GM19025 (cell line): ENCODE results near the gene SMIM22.

Source experiments
- ATAC-seq: cut with Tn5 transposase; IDR thresholded peaks from one replicate; pipeline ENCODE4 v1.9.1; 2021; ENCODE audit warnings: mild to moderate bottlenecking, low read depth, moderate library complexity; ENCODE audit not compliant: unreplicated experiment

Gene SMIM22

GRCh38 chr16:4792951-4793513 lies 2.1 kb upstream of the SMIM22 start:
- ATAC-seq, result no peak

GRCh38 chr16:4795828-4796572 lies 831 bp downstream of the SMIM22 start:
- ATAC-seq, result no peak

GRCh38 chr16:4796982-4797804 lies 2.0 kb downstream of the SMIM22 start:
- no peak for ATAC-seq

DNA sequence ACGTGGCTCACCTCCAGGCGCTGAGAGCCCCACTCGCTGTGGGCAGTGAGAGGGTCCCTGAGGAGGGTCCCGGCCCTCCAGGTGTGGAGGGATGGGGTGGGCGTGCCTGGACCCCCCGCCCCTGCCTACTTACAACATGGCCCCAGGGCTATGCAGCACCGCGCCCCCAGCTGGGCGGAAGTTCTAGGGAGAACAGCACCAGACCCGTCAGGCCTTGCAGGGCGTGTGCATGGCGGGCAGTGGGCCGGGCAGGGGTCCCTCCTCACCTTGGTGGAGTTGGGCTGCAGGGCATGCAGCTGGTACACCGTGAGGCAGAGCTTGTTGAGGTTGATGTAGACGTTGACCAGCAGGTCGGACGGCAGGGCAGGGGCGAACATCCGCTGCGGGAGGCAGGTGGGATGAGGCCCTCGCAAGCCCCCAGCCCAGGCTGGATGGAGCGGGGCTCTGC lies 2.7 kb downstream of the SMIM22 start:
- ATAC-seq, result no peak

- ATAC-seq, result no peak
Observed at GRCh38 chr16:4798456-4798855, 3.3 kb downstream of the SMIM22 start.

- no peak for ATAC-seq
Observed at GRCh38 chr16:4799171-4799855, 4.1 kb downstream of the SMIM22 start.

- no peak for ATAC-seq
Observed at GRCh38 chr16:4800290-4801041, 5.3 kb downstream of the SMIM22 start.

GRCh38 chr16:4801051-4801961 lies 6.1 kb downstream of the SMIM22 start:
- ATAC-seq, result no peak

DNA sequence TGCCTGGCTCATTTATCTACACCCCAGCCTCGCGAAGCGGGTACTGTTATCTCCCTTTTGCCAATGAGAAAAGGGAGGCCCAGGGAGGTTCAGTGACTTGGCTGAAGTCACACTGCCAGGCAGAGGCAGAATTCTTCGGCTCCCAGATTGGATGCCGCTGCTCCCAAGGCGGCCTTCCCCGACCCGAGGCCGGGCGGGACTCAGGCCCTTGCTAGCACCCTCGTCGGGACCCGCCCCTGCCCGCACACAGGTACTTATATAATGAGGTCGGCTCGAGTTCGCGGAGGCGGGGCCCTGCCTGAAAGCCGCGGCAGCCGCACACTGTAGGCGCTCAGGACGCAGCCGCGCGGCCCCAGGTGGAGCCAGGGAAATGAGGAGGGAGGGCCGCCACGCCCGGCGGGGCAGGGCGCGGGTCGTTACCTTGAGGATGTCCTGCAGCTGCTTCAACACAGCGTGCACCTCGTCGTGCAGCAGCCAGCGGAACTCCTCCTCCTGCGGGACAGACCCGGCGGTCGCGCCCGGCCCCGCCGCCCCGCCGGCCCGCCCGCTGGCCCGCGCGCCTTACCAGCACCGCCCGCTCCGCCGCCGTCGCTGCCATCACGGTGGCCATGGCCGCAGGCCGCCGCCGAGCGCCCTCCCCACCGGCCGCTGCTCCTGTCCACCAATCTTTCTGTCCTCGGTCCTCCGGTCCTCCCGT lies 6.9 kb downstream of the SMIM22 start, which contains the start of gene ROGDI:
ROGDI (minus strand) TSS at position 672 of the 697 bp plus-strand sequence; CDS start at position 610, 62 bp downstream.
- ATAC-seq, result peak; percentile 46

DNA sequence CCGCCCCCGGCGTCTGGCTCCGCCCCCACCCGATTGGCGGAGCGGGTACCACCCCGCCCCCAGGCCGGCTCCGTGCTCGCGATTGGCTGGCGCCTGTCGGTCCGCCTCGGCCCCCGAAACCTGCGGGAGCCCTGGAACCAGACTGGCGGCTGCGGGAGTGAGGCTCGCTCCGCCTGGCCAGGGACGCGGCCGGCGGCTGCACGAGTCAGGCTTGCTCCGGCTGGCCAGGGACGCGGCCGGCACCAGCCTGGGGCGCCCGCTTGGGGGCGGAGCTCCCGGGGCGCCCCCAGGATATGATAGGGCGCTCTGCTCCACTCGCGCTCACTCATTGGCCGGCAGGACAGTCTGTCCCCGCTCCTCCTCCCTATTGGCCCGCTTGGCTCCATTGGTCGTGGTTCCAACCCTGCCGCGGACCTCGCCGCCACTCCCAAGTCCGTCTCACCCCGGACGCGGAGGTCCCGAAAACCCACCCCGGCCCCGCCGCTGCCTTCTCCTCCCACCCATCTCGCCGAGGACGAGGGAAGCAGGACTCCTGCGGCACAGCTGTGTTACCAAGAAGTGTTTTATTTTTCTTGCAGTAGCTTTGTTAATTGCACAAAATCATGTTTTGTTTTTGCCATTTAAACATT lies 7.6 kb downstream of the SMIM22 start:
- peak; percentile 93 for ATAC-seq

DNA sequence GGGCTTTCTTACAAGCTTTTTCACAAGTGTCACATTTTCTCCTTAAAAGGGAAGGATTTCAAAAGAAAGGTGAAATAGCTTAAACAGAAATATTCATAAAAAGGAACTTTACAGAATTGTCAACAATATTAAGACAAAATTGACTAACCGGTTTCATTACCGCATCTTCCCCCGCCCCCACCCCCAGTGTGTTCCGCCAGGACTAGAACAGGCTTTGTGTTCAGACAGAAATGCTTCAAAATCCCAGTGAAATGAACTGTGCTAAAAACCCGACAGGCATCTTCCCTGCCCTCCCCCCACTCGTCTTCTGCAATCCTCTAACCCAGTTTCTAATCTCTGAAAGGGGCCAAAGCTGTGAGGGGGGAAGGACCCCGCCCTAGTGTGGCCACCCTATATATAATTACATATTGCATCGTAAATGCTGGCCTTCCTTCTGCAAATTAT lies 8.3 kb downstream of the SMIM22 start:
- no peak for ATAC-seq

DNA sequence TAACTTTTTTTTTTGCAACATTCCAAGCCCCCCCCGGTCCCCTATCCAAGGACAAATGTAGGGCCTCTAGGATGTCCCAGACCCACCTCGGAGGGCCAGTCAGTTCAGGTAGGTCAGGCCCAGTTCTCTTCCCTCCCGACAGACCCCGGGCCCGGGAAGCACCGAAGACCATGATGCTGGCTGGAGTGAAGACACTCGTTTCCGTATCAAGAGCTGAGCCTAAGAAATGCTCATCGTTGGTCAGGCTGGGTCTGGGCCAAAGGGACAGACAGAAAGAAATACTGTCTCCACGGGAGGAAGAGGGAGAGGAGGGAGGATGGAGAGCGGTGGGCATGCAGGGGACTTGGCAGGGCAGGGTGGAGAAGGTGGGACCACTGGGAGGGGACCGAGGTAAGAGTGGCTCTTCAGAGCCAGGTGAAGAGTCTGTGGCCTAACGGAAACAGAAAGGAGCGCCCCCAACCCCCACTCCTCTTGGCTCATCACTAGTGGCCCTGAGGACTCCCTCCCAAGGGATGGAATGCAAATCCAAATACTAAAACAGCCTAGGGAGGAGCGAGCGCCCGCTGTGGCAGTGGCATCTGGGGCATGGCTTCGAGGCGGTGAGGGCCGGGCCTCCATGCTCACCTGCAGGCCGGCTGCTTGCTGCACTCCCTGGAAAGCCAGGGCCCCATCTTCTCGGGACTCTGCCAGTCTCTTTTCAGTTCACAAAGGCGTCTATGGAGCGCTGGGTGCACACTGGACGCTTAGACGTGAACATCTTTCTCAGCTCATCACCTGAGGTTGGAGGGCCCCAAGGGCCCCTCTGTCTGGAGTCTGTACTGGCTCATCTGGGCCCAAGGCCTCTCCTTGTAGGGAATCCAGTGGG lies 9.0 kb downstream of the SMIM22 start:
- no peak for ATAC-seq

GRCh38 chr16:4805231-4805630 lies 10.1 kb downstream of the SMIM22 start:
- no peak for ATAC-seq

GRCh38 chr16:4806280-4806679 lies 11.1 kb downstream of the SMIM22 start:
- ATAC-seq, result no peak

- no peak for ATAC-seq
Observed at GRCh38 chr16:4811242-4811641, 16.1 kb downstream of the SMIM22 start.

DNA sequence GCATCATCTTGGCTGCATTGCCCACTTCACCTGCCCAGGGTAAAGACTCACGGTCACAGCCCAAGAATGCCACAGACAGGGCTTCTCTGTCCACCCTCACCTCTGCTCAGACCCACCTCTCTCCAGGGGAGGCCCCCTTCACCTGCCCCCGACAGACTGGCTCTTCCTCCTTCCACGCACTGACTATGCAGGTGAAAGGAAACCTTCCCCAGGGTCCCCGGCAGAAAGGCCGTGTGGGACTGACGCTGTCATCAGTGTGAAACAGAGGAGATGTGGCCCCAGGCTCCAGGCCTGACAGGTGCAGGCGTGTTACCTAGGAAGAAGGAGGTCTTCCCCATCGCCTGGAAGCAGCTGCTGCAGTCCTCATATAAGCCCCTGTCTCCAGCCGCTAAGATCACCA lies 16.6 kb downstream of the SMIM22 start:
- no peak for ATAC-seq
